Keratinocyte (primary cell): Measurements from ENCODE around the gene METAP1. TPM values are rescaled to one million over a fixed set of nuclear protein-coding genes. Genes with fewer than 3 reads are reported as not detected.

ENCODE experiments used
- DNase-seq: peaks from one replicate; pipeline ENCODE4 v3.0.0-alpha.2; 2011; ENCODE audit warnings: low read depth, missing footprints, low spot score
- FAIRE-seq: peaks from 2 replicates; lab custom pipeline; 2011; peaks lifted over from hg19 to GRCh38; lab: Jason Lieb, UNC
- H2AFZ ChIP-seq: 2 replicates; pipeline ENCODE4 v1.6.0; 2012; ENCODE audit warnings: low read length, control low read depth, inconsistent platforms; ENCODE audit not compliant: control insufficient read depth
- H3K27ac ChIP-seq: 2 replicates; pipeline ENCODE4 v1.5.1; 2011; ENCODE audit warnings: low read length; ENCODE audit not compliant: control insufficient read depth, insufficient read depth
- H3K27me3 ChIP-seq: 3 replicates; pipeline ENCODE4 v1.6.0; 2011; ENCODE audit warnings: low read length; ENCODE audit not compliant: control insufficient read depth, insufficient read depth; ENCODE audit errors: extremely low read depth
- H3K36me3 ChIP-seq, 2 experiments: 2 replicates in 1 of 2; 3 replicates in 1 of 2; pipeline ENCODE4 v1.5.1; 2011; ENCODE audit warnings: low read length in 2 of 2, mild to moderate bottlenecking in 1 of 2; ENCODE audit not compliant: control insufficient read depth in 2 of 2, insufficient read depth in 2 of 2; ENCODE audit errors: extremely low read depth in 1 of 2
- H3K4me1 ChIP-seq: 3 replicates; pipeline ENCODE4 v1.5.1; 2011; ENCODE audit warnings: low read length; ENCODE audit not compliant: control insufficient read depth, insufficient read depth; ENCODE audit errors: extremely low read depth
- H3K4me2 ChIP-seq: 3 replicates; pipeline ENCODE4 v1.6.0; 2011; ENCODE audit warnings: low read depth, low read length; ENCODE audit not compliant: control insufficient read depth, insufficient read depth; ENCODE audit errors: extremely low read depth
- H3K4me3 ChIP-seq, 3 experiments: fragments of 200-600 bp in 1 of 3; sonication (generic) in 1 of 3; 2 replicates in 2 of 3; 3 replicates in 1 of 3; pipeline ENCODE4 v1.5.1; 2011 to 2016; ENCODE audit warnings: low read length in 3 of 3, mild to moderate bottlenecking in 3 of 3, control low read depth in 2 of 3, inconsistent platforms in 1 of 3, low read depth in 1 of 3, mixed read lengths in 1 of 3, mixed run types in 1 of 3, moderate library complexity in 1 of 3; ENCODE audit not compliant: control insufficient read depth in 2 of 3, insufficient read depth in 2 of 3; ENCODE audit errors: extremely low read depth in 1 of 3
- H3K79me2 ChIP-seq: 2 replicates; pipeline ENCODE4 v1.6.0; 2012; ENCODE audit warnings: low read length; ENCODE audit not compliant: control insufficient read depth, insufficient read depth
- H3K9ac ChIP-seq: 3 replicates; pipeline ENCODE4 v1.6.0; 2011; ENCODE audit warnings: low read length; ENCODE audit not compliant: control insufficient read depth, insufficient read depth; ENCODE audit errors: extremely low read depth
- H3K9me1 ChIP-seq: 3 replicates; pipeline ENCODE4 v1.6.0; 2011; ENCODE audit warnings: low read length; ENCODE audit not compliant: control insufficient read depth, insufficient read depth; ENCODE audit errors: extremely low read depth
- H3K9me3 ChIP-seq: 2 replicates; pipeline ENCODE4 v1.5.1; 2012; ENCODE audit warnings: low read depth, low read length; ENCODE audit not compliant: control insufficient read depth
- H4K20me1 ChIP-seq: 3 replicates; pipeline ENCODE4 v1.6.0; 2011; ENCODE audit warnings: low read length; ENCODE audit not compliant: control insufficient read depth, insufficient read depth; ENCODE audit errors: extremely low read depth
- EZH2 ChIP-seq: IDR thresholded peaks from one replicate; pipeline ENCODE4 v1.6.1; 2012; ENCODE audit warnings: inconsistent platforms, mild to moderate bottlenecking, low read length, moderate library complexity
- dilution Hi-C: fragments of 300-500 bp; cut with MboI; formaldehyde crosslinking; loops from one replicate; pipeline ENCODE4 v1.7.0; 2020; ENCODE audit warnings: low sequenced_read_pairs; ENCODE audit not compliant: extremely low pct_ligation_motif_present
- polyA plus RNA-seq, 5 experiments: library from polyadenylated mRNA; depleted of rRNA in 3 of 5; stranded (reverse) in 3 of 5; stranded (forward) in 1 of 5; unstranded in 1 of 5; fragments of >200 nt; gene quantifications; 1 replicate in 1 of 5; 2 replicates in 3 of 5; 3 replicates in 1 of 5; pipeline versions ENCODE4 v1.2.1 to v1.2.3, GENCODE V29; 2011 to 2012; ENCODE audit warnings: missing spikeins in 2 of 5, low read depth in 1 of 5, low replicate concordance in 1 of 5
- TF ChIP-seq, protein P1 (sequence below), 3 experiments: IDR thresholded peaks in 1 of 3; conservative IDR thresholded peaks in 1 of 3; optimal IDR thresholded peaks in 1 of 3; 2 replicates in 2 of 3; 3 replicates in 1 of 3; pipeline versions ENCODE3 to v1.5.1; 2011; ENCODE audit warnings: low read length in 3 of 3, mild to moderate bottlenecking in 3 of 3, moderate library complexity in 2 of 3, control low read depth in 1 of 3, inconsistent platforms in 1 of 3; ENCODE audit not compliant: insufficient read depth in 2 of 3; ENCODE audit errors: extremely low read depth in 1 of 3

METAP1 gene
- polyA plus RNA-seq, 1 donor (not counting 4 experiments of a cell fraction or from before 2014, with no cell fraction given): 89.4 TPM

- dilution Hi-C loops: no loop called here
- H3K36me3 ChIP-seq: peaks cover 11 to 28% of the 10 kb centered on the region in 2 experiments
- no peak for FAIRE-seq
These were observed 79.3 kb downstream of the METAP1 start for GRCh38 chr4:99074816-99075215.

DNA sequence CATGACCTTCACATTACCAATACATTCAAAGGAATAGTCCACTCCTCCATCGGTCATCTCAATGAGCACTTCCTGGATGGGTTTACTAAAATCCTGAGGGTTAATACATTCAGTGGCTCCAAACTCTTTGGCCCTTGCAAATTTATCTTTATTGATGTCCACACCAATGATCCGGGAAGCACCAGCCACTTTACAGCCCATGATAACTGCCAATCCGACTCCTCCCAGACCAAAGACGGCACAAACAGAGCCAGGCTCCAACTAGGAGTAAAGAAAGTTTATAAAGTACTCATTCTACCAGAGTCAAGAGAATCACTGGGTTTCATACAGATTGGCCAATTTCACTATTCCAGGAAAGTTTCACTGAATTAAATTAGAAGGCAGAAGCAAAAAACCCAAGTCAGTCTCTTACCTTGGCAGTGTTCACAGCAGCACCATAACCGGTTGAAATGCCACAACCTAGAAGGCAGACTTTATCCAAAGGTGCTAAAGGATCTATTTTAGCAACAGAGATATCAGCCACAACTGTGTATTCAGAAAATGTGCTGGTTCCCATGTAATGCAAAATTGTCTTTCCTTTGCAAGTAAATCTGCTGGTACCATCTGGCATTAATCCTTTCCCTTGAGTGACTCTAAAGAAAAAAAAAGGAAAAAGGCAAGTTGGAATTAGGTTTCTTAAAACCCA lies 80.9 kb downstream of the METAP1 start:
- Histone ChIP-seq H3K4me2 (no peak overlapping the region), H3K79me2 (peaks cover 21% of the 10 kb centered on the region), H3K27ac (no peak overlapping the region), H3K9me3 (no peaks in the 10 kb centered on the region), H3K4me3 (no peak overlapping the region), H4K20me1 (no peaks in the 10 kb centered on the region), H3K9ac (no peak overlapping the region), H3K36me3 (peaks cover 14 to 34% of the 10 kb centered on the region in 2 experiments), H3K27me3 (no peaks in the 10 kb centered on the region), H3K9me1 (no peaks in the 10 kb centered on the region), H3K4me1 (no peaks in the 10 kb centered on the region), H2AFZ (no peak overlapping the region)
- dilution Hi-C loops: no loop called here
- FAIRE-seq (no peak), DNase-seq (no peak)
- TF ChIP-seq, protein P1, sequence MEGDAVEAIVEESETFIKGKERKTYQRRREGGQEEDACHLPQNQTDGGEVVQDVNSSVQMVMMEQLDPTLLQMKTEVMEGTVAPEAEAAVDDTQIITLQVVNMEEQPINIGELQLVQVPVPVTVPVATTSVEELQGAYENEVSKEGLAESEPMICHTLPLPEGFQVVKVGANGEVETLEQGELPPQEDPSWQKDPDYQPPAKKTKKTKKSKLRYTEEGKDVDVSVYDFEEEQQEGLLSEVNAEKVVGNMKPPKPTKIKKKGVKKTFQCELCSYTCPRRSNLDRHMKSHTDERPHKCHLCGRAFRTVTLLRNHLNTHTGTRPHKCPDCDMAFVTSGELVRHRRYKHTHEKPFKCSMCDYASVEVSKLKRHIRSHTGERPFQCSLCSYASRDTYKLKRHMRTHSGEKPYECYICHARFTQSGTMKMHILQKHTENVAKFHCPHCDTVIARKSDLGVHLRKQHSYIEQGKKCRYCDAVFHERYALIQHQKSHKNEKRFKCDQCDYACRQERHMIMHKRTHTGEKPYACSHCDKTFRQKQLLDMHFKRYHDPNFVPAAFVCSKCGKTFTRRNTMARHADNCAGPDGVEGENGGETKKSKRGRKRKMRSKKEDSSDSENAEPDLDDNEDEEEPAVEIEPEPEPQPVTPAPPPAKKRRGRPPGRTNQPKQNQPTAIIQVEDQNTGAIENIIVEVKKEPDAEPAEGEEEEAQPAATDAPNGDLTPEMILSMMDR (optimal IDR thresholded peaks at IDR 0.05 in 1 of 3, IDR thresholded peaks at IDR 0.05 in 1 of 3, conservative IDR thresholded peaks at IDR 0.05 in 1 of 3; ENCODE audit: extremely low read depth in 1 of 3, insufficient read depth in 2 of 3, low read length in 3 of 3): no peak
- TF ChIP-seq EZH2: no peak

More at GRCh38 chr4:99074816-99075215, 79.3 kb downstream of the METAP1 start:
- TF ChIP-seq, protein P1 (optimal IDR thresholded peaks at IDR 0.05 in 1 of 3, IDR thresholded peaks at IDR 0.05 in 1 of 3, conservative IDR thresholded peaks at IDR 0.05 in 1 of 3; ENCODE audit: extremely low read depth in 1 of 3, insufficient read depth in 2 of 3, low read length in 3 of 3): no peak
- no peak for TF ChIP-seq EZH2
- no peak overlapping the region for H3K4me3 ChIP-seq
- H4K20me1 ChIP-seq: no peaks in the 10 kb centered on the region
- no peak for DNase-seq
- no peaks in the 10 kb centered on the region for H3K27me3 ChIP-seq
- no peaks in the 10 kb centered on the region for H3K9me3 ChIP-seq
- H3K27ac ChIP-seq: no peak overlapping the region
- no peaks in the 10 kb centered on the region for H3K4me1 ChIP-seq
- H3K9me1 ChIP-seq: no peaks in the 10 kb centered on the region
- peaks cover 13% of the 10 kb centered on the region for H3K79me2 ChIP-seq
- no peak overlapping the region for H3K4me2 ChIP-seq
- H3K9ac ChIP-seq: no peak overlapping the region
- no peak overlapping the region for H2AFZ ChIP-seq
